ENCODE results near the gene KIRREL3. TPM values are rescaled to one million over a fixed set of nuclear protein-coding genes. Genes with fewer than 3 reads are reported as not detected.

The KIRREL3 gene
- total RNA-seq, 2 experiments from 2014 or later: not detected

- intact Hi-C loops (cut with DNase I, micrococcal nuclease): no loop called here
Measured at GRCh38 chr11:126791991-126792390, 208.6 kb downstream of the KIRREL3 start.

GRCh38 chr11:126791446-126791845 is 209.1 kb downstream of the KIRREL3 start:
- ATAC-seq (ENCODE audit: poor library complexity): no peak
- Histone ChIP-seq H3K4me1 (ENCODE audit: insufficient read depth, low read length) (no peaks in the 10 kb centered on the region), H3K27me3 (ENCODE audit: control insufficient read depth in 1 of 2, insufficient read depth in 2 of 2, low read length in 2 of 2) (no peaks in the 10 kb centered on the region), H3K27ac (ENCODE audit: low read depth in 1 of 2, low read length in 2 of 2) (no peak overlapping the region), H3K4me3 (ENCODE audit: low read length) (no peak overlapping the region), H3K9me3 (ENCODE audit: control insufficient read depth in 1 of 2, insufficient read depth in 1 of 2, low read length in 2 of 2) (no peaks in the 10 kb centered on the region), H3K36me3 (ENCODE audit: insufficient read depth, low read length) (no peaks in the 10 kb centered on the region)
- TF ChIP-seq CTCF (IDR thresholded peaks at IDR 0.05): no peak
- H3K4me3 Mint-ChIP-seq: no peak overlapping the region
- H3K9me3 Mint-ChIP-seq: no peaks in the 10 kb centered on the region
- intact Hi-C loops (cut with DNase I, micrococcal nuclease): no loop called here
- peaks cover 6% of the 10 kb centered on the region for H3K27me3 Mint-ChIP-seq
- no peaks in the 10 kb centered on the region for H3K4me1 Mint-ChIP-seq (ENCODE audit: low read depth)
- no peaks in the 10 kb centered on the region for H3K36me3 Mint-ChIP-seq (ENCODE audit: low read depth)
- ChIA-PET CTCF (no interaction called here), POLR2A (no interaction called here)
- no peak overlapping the region for H3K27ac Mint-ChIP-seq
- no peak for DNase-seq

More at GRCh38 chr11:126791991-126792390, 208.6 kb downstream of the KIRREL3 start:
- DNase-seq (no peak), ATAC-seq (ENCODE audit: poor library complexity) (no peak)
- Histone ChIP-seq H3K4me1 (ENCODE audit: insufficient read depth, low read length) (no peaks in the 10 kb centered on the region), H3K36me3 (ENCODE audit: insufficient read depth, low read length) (no peaks in the 10 kb centered on the region), H3K9me3 (ENCODE audit: control insufficient read depth in 1 of 2, insufficient read depth in 1 of 2, low read length in 2 of 2) (no peaks in the 10 kb centered on the region), H3K4me3 (ENCODE audit: low read length) (no peak overlapping the region), H3K27ac (ENCODE audit: low read depth in 1 of 2, low read length in 2 of 2) (no peak overlapping the region), H3K27me3 (ENCODE audit: control insufficient read depth in 1 of 2, insufficient read depth in 2 of 2, low read length in 2 of 2) (no peaks in the 10 kb centered on the region)
- no peak overlapping the region for H3K27ac Mint-ChIP-seq
- no peak overlapping the region for H3K4me3 Mint-ChIP-seq
- ChIA-PET CTCF (no interaction called here), POLR2A (no interaction called here)
- H3K27me3 Mint-ChIP-seq: peaks cover 6% of the 10 kb centered on the region
- H3K4me1 Mint-ChIP-seq (ENCODE audit: low read depth): no peaks in the 10 kb centered on the region
- no peaks in the 10 kb centered on the region for H3K9me3 Mint-ChIP-seq
- no peak for TF ChIP-seq CTCF (IDR thresholded peaks at IDR 0.05)
- no peaks in the 10 kb centered on the region for H3K36me3 Mint-ChIP-seq (ENCODE audit: low read depth)

- H3K27me3 Mint-ChIP-seq: peaks cover 6% of the 10 kb centered on the region
- TF ChIP-seq CTCF (IDR thresholded peaks at IDR 0.05): no peak
- no peaks in the 10 kb centered on the region for H3K36me3 ChIP-seq (ENCODE audit: insufficient read depth, low read length)
- H3K9me3 Mint-ChIP-seq: no peaks in the 10 kb centered on the region
- H3K4me3 ChIP-seq (ENCODE audit: low read length): no peak overlapping the region
- H3K4me1 ChIP-seq (ENCODE audit: insufficient read depth, low read length): no peaks in the 10 kb centered on the region
- ChIA-PET POLR2A (no interaction called here), CTCF (no interaction called here)
- H3K27me3 ChIP-seq (ENCODE audit: control insufficient read depth in 1 of 2, insufficient read depth in 2 of 2, low read length in 2 of 2): no peaks in the 10 kb centered on the region
- H3K4me3 Mint-ChIP-seq: no peak overlapping the region
- DNase-seq (no peak), ATAC-seq (ENCODE audit: poor library complexity) (no peak)
- no peak overlapping the region for H3K27ac ChIP-seq (ENCODE audit: low read depth in 1 of 2, low read length in 2 of 2)
- intact Hi-C loops (cut with DNase I, micrococcal nuclease): no loop called here
- no peak overlapping the region for H3K27ac Mint-ChIP-seq
- no peaks in the 10 kb centered on the region for H3K36me3 Mint-ChIP-seq (ENCODE audit: low read depth)
- H3K9me3 ChIP-seq (ENCODE audit: control insufficient read depth in 1 of 2, insufficient read depth in 1 of 2, low read length in 2 of 2): no peaks in the 10 kb centered on the region
- H3K4me1 Mint-ChIP-seq (ENCODE audit: low read depth): no peaks in the 10 kb centered on the region
Measured at GRCh38 chr11:126790550-126791081, 210.0 kb downstream of the KIRREL3 start.

Data from CD4-positive, alpha-beta T cell (primary cell).